Left renal cortex interstitium (tissue), 4 donors: ENCODE results near the gene IL13. TPM values are rescaled to one million over a fixed set of nuclear protein-coding genes. Genes with fewer than 3 reads are reported as not detected.

ENCODE experiments used
- DNase-seq, 4 donors: peaks; one replicate each; pipeline ENCODE4 v3.0.0-alpha.2; 2013; ENCODE audit warnings: low read depth in 4 of 4, low spot score in 2 of 4, missing footprints in 1 of 4
- polyA plus RNA-seq, 4 donors: library from polyadenylated mRNA; unstranded; fragments of 120-200 nt; gene quantifications; one replicate each; pipeline ENCODE4 v1.2.1, GENCODE V29; 2013; ENCODE audit not compliant: insufficient read length in 4 of 4

IL13 gene
- polyA plus RNA-seq, 4 donors = 0.13 TPM; not detected in 3

- DNase-seq = no peak
Observed at GRCh38 chr5:132655821-132656773, 1.9 kb upstream of the IL13 start.

- no peak for DNase-seq
Observed at GRCh38 chr5:132656774-132657355, 1.1 kb upstream of the IL13 start.

- no peak for DNase-seq
Observed at GRCh38 chr5:132658381-132659302, 669 bp downstream of the IL13 start.

GRCh38 chr5:132659598-132660493 is 1.9 kb downstream of the IL13 start:
- DNase-seq = no peak

- DNase-seq = no peak
Observed at GRCh38 chr5:132661231-132662003, 3.4 kb downstream of the IL13 start.

- no peak for DNase-seq
Observed at GRCh38 chr5:132662004-132662401, 4.0 kb downstream of the IL13 start.

- no peak for DNase-seq
Observed at GRCh38 chr5:132662925-132663770, 5.2 kb downstream of the IL13 start.

- no peak for DNase-seq
Observed at GRCh38 chr5:132663771-132664695, 6.1 kb downstream of the IL13 start.

- DNase-seq = no peak
Observed at GRCh38 chr5:132664696-132665209, 6.8 kb downstream of the IL13 start.

- DNase-seq = no peak
Observed at GRCh38 chr5:132665574-132666080, 7.7 kb downstream of the IL13 start.

- no peak for DNase-seq
Observed at GRCh38 chr5:132666310-132667123, 8.5 kb downstream of the IL13 start.

GRCh38 chr5:132667309-132667708 is 9.3 kb downstream of the IL13 start:
- DNase-seq = no peak

- DNase-seq = no peak
Observed at GRCh38 chr5:132667761-132668705, 10.1 kb downstream of the IL13 start.

GRCh38 chr5:132668706-132669454 is 10.9 kb downstream of the IL13 start:
- DNase-seq = no peak
